ENCODE results near the gene CCDC148.
"Not testable (repeated sequence)": the region's sequence is repeated elsewhere in the genome, so short reads cannot be mapped to it uniquely, and the experiment has no call there.

The CCDC148 gene

GRCh38 chr2:158481116-158481515, 24.6 kb upstream of the CCDC148 start:
- DNase-seq = no peak

- no peak for DNase-seq
Observed at GRCh38 chr2:158478816-158479215, 22.3 kb upstream of the CCDC148 start.

- no peak for DNase-seq
Observed at GRCh38 chr2:158478237-158478636, 21.7 kb upstream of the CCDC148 start.

- no peak for DNase-seq
Observed at GRCh38 chr2:158477202-158477601, 20.6 kb upstream of the CCDC148 start.

GRCh38 chr2:158474526-158475011, 18.0 kb upstream of the CCDC148 start:
- not testable (repeated sequence) for DNase-seq

- DNase-seq = no peak
Observed at GRCh38 chr2:158473719-158474392, 17.3 kb upstream of the CCDC148 start.

GRCh38 chr2:158473300-158473699, 16.7 kb upstream of the CCDC148 start:
- not testable (repeated sequence) for DNase-seq

GRCh38 chr2:158472829-158473228, 16.3 kb upstream of the CCDC148 start:
- DNase-seq = not testable (repeated sequence)

- DNase-seq = no peak
Observed at GRCh38 chr2:158467248-158467647, 10.7 kb upstream of the CCDC148 start.

GRCh38 chr2:158464426-158465281, 8.1 kb upstream of the CCDC148 start:
- DNase-seq = no peak

GRCh38 chr2:158463496-158464095, 7.0 kb upstream of the CCDC148 start:
- DNase-seq = peak; percentile 28

- DNase-seq = peak; percentile 9
Observed at GRCh38 chr2:158460632-158461297, 4.2 kb upstream of the CCDC148 start.

GRCh38 chr2:158459161-158460003, 2.8 kb upstream of the CCDC148 start:
- no peak for DNase-seq

GRCh38 chr2:158458617-158458920, 2.0 kb upstream of the CCDC148 start:
- no peak for DNase-seq

GRCh38 chr2:158457826-158458616, 1.5 kb upstream of the CCDC148 start:
- peak; percentile 63 for DNase-seq

- peak; percentile 64 for DNase-seq
Observed at GRCh38 chr2:158457092-158457825, 706 bp upstream of the CCDC148 start.

GRCh38 chr2:158443606-158444005, 12.9 kb downstream of the CCDC148 start:
- no peak for DNase-seq

GRCh38 chr2:158439062-158439461, 17.5 kb downstream of the CCDC148 start:
- not testable (repeated sequence) for DNase-seq

GRCh38 chr2:158433716-158434115, 22.8 kb downstream of the CCDC148 start:
- not testable (repeated sequence) for DNase-seq

GRCh38 chr2:158432117-158432516, 24.4 kb downstream of the CCDC148 start:
- no peak for DNase-seq

- DNase-seq = peak; percentile 77
Observed at GRCh38 chr2:158414538-158414937, 42.0 kb downstream of the CCDC148 start.
